HG02852 (cell line): ENCODE measurements around the gene KPRP.

ENCODE experiments used
- ATAC-seq: cut with Tn5 transposase; IDR thresholded peaks from one replicate; pipeline ENCODE4 v1.9.1; 2021; ENCODE audit warnings: mild to moderate bottlenecking, moderate library complexity; ENCODE audit not compliant: unreplicated experiment

KPRP gene

GRCh38 chr1:152768847-152769533 lies 11.2 kb downstream of the KPRP start:
- ATAC-seq: no peak

GRCh38 chr1:152770411-152770810 lies 12.6 kb downstream of the KPRP start:
- no peak for ATAC-seq

- ATAC-seq: no peak
Observed at GRCh38 chr1:152774875-152775274, 17.1 kb downstream of the KPRP start, which contains the start of gene LCE1F. TSS of gene LCE1F (plus strand) at chr1:152775140. CDS start at chr1:152776372, 1,232 bp downstream.

- no peak for ATAC-seq
Observed at GRCh38 chr1:152776361-152776760, 18.5 kb downstream of the KPRP start.

GRCh38 chr1:152777510-152778137 lies 19.8 kb downstream of the KPRP start:
- ATAC-seq: no peak

- no peak for ATAC-seq
Observed at GRCh38 chr1:152783095-152783494, 25.3 kb downstream of the KPRP start.

GRCh38 chr1:152786077-152786476 lies 28.3 kb downstream of the KPRP start, which contains the start of gene LCE1E:
TSS of gene LCE1E (plus strand) at chr1:152786257. CDS start at chr1:152787300, 1,043 bp downstream.
- ATAC-seq: no peak

GRCh38 chr1:152795686-152796085 lies 37.9 kb downstream of the KPRP start:
- no peak for ATAC-seq

- ATAC-seq: no peak
Observed at GRCh38 chr1:152796421-152796820, 38.6 kb downstream of the KPRP start, which contains the start of gene LCE1D. TSS of gene LCE1D (plus strand) at chr1:152796721. CDS start at chr1:152797795, 1,074 bp downstream.

- no peak for ATAC-seq
Observed at GRCh38 chr1:152801333-152801732, 43.5 kb downstream of the KPRP start.

- ATAC-seq: no peak
Observed at GRCh38 chr1:152806576-152806975, 48.8 kb downstream of the KPRP start, which contains the start of gene LCE1C. TSS of gene LCE1C (minus strand) at chr1:152806651. CDS start at chr1:152805478, 1,173 bp downstream.

- ATAC-seq: no peak
Observed at GRCh38 chr1:152811050-152811449, 53.2 kb downstream of the KPRP start.
